ENCODE data around the gene MRO.

- TF ChIP-seq ZNF274 (IDR thresholded peaks at IDR 0.05; ENCODE audit: insufficient read depth, insufficient read length) (no peak), RAD21 (IDR thresholded peaks at IDR 0.05; ENCODE audit: insufficient read depth, low read depth, low read length) (no peak), TCF12 (IDR thresholded peaks at IDR 0.05; ENCODE audit: low read depth, low read length) (no peak), CTCF (IDR thresholded peaks at IDR 0.05 in 2 of 3, conservative IDR thresholded peaks at IDR 0.05 in 1 of 3; ENCODE audit: control insufficient read depth in 2 of 3, extremely low read depth in 1 of 3, insufficient read depth in 1 of 3, low read depth in 3 of 3, low read length in 3 of 3) (peak in 1 of 3 experiments; percentile 7; a peak in 1 of 6 replicates), EED (IDR thresholded peaks at IDR 0.05; ENCODE audit: low read depth) (no peak), POLR2AphosphoS5 (IDR thresholded peaks at IDR 0.05; ENCODE audit: low read length) (no peak), TAF1 (IDR thresholded peaks at IDR 0.05; ENCODE audit: borderline replicate concordance, low read depth, low read length) (no peak), CHD2 (IDR thresholded peaks at IDR 0.05; ENCODE audit: borderline replicate concordance, low read depth, low read length) (no peak)
- TF ChIP-seq, protein P1, sequence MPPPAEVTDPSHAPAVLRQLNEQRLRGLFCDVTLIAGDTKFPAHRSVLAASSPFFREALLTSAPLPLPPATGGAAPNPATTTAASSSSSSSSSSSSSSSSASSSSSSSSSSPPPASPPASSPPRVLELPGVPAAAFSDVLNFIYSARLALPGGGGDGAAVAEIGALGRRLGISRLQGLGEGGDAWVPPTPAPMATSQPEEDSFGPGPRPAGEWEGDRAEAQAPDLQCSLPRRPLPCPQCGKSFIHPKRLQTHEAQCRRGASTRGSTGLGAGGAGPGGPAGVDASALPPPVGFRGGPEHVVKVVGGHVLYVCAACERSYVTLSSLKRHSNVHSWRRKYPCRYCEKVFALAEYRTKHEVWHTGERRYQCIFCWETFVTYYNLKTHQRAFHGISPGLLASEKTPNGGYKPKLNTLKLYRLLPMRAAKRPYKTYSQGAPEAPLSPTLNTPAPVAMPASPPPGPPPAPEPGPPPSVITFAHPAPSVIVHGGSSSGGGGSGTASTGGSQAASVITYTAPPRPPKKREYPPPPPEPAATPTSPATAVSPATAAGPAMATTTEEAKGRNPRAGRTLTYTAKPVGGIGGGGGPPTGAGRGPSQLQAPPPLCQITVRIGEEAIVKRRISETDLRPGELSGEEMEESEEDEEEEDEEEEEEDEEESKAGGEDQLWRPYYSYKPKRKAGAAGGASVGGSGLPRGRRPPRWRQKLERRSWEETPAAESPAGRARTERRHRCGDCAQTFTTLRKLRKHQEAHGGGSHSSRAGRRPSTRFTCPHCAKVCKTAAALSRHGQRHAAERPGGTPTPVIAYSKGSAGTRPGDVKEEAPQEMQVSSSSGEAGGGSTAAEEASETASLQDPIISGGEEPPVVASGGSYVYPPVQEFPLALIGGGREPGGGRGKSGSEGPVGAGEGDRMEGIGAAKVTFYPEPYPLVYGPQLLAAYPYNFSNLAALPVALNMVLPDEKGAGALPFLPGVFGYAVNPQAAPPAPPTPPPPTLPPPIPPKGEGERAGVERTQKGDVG (CRISPR knock-in tag; IDR thresholded peaks at IDR 0.05), result no peak
These were observed 37.9 kb upstream of the MRO start for GRCh38 chr18:50857694-50858093.
